Stomach smooth muscle (tissue), 2 donors: ENCODE data around the gene RAF1.

Source experiments
- H3K27ac ChIP-seq: one replicate; pipeline ENCODE4 v1.7.0; 2013; ENCODE audit warnings: mild to moderate bottlenecking, low read length, inconsistent platforms
- H3K27me3 ChIP-seq, 2 donors: one replicate each; pipeline ENCODE4 v1.7.0; 2013; ENCODE audit warnings: low read length in 2 of 2; ENCODE audit not compliant: insufficient read depth in 2 of 2, control insufficient read depth in 1 of 2
- H3K36me3 ChIP-seq, 2 donors: one replicate each; pipeline ENCODE4 v1.7.0; 2013; ENCODE audit warnings: low read length in 2 of 2; ENCODE audit not compliant: control insufficient read depth in 2 of 2, insufficient read depth in 2 of 2
- H3K4me1 ChIP-seq: one replicate; pipeline ENCODE4 v1.7.0; 2013; ENCODE audit warnings: low read length; ENCODE audit not compliant: control insufficient read depth, insufficient read depth
- H3K4me3 ChIP-seq, 2 donors: one replicate each; pipeline ENCODE4 v1.7.0; 2013; ENCODE audit warnings: low read length in 2 of 2
- H3K9ac ChIP-seq, 2 donors: one replicate each; pipeline ENCODE4 v1.7.0; 2013; ENCODE audit warnings: low read length in 2 of 2, mild to moderate bottlenecking in 1 of 2
- H3K9me3 ChIP-seq, 2 donors: one replicate each; pipeline ENCODE4 v1.7.0; 2013; ENCODE audit warnings: low read length in 2 of 2; ENCODE audit not compliant: control insufficient read depth in 2 of 2
- donor health status: healthy.
- donor health status: Pancreatic carcinoma.

The RAF1 gene

DNA sequence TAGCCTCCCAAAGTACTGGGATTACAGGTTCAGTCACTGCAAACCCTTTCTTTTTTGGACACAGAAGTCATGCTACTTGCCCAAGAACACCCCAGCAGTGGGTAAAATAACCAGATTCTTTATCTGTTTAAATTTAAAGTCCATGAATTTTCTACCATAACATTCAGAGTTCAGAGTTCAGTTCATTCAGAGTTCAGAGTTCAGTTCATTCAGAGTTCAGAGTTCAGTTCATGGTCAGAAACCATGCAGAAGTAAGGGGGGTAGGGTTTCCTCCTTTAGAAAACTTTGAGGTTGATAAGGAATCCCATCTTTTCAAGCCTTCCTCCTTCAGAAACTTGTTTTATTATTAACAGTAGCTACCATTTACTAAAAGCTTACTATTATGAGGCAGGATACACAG lies 43.2 kb downstream of the RAF1 start:
- Histone ChIP-seq H3K36me3 (peaks cover 4 to 6% of the 10 kb centered on the region in 2 donors), H3K4me1 (peaks cover 3% of the 10 kb centered on the region), H3K4me3 (no peak overlapping the region), H3K27ac (no peak overlapping the region), H3K27me3 (no peaks in the 10 kb centered on the region), H3K9me3 (no peaks in the 10 kb centered on the region), H3K9ac (no peak overlapping the region)

DNA sequence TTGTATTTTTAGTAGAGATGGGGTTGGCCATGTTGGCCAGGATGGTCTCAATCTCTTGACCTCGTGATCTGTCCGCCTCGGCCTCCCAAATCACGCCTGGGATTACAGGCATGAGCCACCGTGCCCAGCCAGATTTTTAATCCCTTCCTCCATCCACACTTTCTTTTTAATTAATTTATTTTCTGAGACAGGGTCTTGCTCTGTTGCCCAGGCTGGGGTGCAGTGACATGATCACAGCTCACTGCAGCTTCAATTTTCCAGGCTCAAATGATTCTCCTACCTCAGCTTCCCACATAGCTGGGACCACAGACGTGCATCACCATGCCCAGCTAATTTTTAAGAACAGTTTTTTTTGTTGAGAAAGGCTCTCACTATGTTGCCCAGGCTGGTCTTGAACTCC lies 43.6 kb downstream of the RAF1 start:
- Histone ChIP-seq H3K9ac (no peak overlapping the region), H3K4me3 (no peak overlapping the region), H3K4me1 (peaks cover 3% of the 10 kb centered on the region), H3K9me3 (no peaks in the 10 kb centered on the region), H3K27me3 (no peaks in the 10 kb centered on the region), H3K27ac (no peak overlapping the region), H3K36me3 (peaks cover 6 to 9% of the 10 kb centered on the region in 2 donors)

DNA sequence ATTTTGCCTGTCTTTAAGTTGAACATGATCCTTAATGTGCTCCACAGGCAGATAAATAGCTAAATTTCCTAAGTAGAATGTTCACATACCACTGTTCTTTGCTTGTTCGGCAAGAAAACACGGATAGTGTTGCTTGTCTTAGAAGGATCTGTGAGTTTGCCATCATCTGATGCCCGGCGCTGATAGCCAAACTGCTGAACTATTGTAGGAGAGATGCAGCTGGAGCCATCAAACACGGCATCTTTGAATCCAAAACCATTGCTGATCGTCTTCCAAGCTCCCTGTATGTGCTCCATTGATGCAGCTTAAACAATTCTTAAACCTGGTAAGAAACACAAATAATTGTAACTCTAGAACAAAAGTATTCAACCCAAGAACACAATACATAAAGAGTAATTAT lies 45.5 kb downstream of the RAF1 start:
- no peak overlapping the region for H3K27ac ChIP-seq
- H3K4me1 ChIP-seq, result peaks cover 3% of the 10 kb centered on the region
- H3K9me3 ChIP-seq, result no peaks in the 10 kb centered on the region
- H3K9ac ChIP-seq, result no peak overlapping the region
- peaks cover 14 to 17% of the 10 kb centered on the region in 2 donors for H3K36me3 ChIP-seq
- H3K4me3 ChIP-seq, result no peak overlapping the region
- no peaks in the 10 kb centered on the region for H3K27me3 ChIP-seq

DNA sequence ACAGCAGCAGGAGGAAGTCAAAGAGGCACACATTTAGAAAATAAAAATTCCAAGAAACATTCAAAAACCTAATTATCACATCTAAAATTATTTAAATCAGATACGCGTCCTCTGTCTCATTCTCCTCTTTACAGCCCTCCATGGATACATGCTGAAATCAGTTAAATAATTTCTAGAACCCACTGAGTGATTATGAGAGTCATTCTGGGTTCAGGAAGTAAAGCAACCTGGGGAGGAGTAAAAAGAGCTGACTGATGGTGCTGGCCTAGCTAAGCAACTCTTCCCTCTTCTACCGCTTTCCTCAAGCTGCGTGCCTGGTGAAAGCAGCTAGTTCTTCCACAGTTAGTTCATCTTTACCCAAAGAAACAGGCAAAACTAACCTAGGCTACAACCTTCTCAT lies 48.7 kb downstream of the RAF1 start:
- Histone ChIP-seq H3K9me3 (no peaks in the 10 kb centered on the region), H3K4me3 (no peak overlapping the region), H3K36me3 (peaks cover 16 to 25% of the 10 kb centered on the region in 2 donors), H3K27ac (no peak overlapping the region), H3K9ac (no peak overlapping the region), H3K4me1 (no peaks in the 10 kb centered on the region), H3K27me3 (no peaks in the 10 kb centered on the region)

DNA sequence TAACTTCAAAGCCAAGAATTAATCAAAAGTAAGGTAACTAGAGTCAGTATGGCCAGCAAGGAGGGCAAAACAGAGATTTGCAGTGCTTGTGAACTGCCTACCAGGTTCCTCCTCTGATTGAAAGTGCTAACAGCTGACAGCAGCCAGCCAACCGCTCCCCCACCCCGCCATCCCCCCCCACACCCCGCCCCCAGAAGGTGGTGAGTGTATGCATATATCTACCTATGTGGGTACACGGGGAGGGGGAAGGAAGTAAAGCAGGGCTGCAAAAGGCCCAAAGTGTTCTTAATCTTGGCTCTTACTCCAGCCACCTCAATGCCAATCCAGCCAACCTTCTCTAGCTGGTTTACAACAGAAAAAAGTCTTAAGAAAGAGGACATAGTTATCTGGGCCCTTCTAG lies 50.7 kb downstream of the RAF1 start:
- Histone ChIP-seq H3K27ac (no peak overlapping the region), H3K4me1 (no peaks in the 10 kb centered on the region), H3K9me3 (no peaks in the 10 kb centered on the region), H3K27me3 (no peaks in the 10 kb centered on the region), H3K9ac (no peak overlapping the region), H3K4me3 (no peak overlapping the region), H3K36me3 (peaks cover 19 to 35% of the 10 kb centered on the region in 2 donors)

DNA sequence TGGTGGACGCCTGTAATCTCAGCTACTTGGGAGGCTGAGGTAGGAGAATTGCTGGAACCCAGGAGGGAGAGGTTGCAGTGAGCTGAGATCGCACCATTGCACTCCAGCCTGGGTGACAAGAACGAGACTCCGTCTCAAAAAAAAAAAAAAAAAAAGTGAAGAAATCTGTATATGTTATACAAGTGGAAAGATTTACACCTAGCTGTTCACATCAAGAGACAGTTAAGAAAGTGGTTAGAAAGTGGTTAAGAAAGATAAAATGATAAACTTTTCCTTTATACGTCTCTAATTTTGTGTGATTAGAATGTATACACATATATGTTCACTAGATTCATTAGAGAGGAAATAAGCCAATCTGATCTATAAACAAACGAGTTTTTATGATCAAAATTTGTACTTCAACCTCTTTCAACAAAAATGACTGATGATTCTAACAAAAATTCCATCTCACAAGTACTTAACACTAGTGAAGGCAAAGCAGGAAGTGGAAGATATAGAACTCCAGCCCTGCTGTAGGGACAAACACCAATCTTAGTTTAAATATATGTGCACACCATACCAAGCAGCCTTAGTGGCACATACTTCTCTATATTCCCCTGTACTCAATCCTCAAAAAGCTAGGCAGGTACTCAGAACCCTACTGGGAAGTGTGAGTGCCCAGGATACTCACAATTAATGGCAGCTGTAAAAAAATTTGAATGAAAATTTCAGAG lies 51.2 kb downstream of the RAF1 start:
- Histone ChIP-seq H3K4me1 (no peaks in the 10 kb centered on the region), H3K4me3 (no peak overlapping the region), H3K27me3 (no peaks in the 10 kb centered on the region), H3K9me3 (no peaks in the 10 kb centered on the region), H3K27ac (no peak overlapping the region), H3K9ac (no peak overlapping the region), H3K36me3 (peaks cover 18 to 35% of the 10 kb centered on the region in 2 donors)

DNA sequence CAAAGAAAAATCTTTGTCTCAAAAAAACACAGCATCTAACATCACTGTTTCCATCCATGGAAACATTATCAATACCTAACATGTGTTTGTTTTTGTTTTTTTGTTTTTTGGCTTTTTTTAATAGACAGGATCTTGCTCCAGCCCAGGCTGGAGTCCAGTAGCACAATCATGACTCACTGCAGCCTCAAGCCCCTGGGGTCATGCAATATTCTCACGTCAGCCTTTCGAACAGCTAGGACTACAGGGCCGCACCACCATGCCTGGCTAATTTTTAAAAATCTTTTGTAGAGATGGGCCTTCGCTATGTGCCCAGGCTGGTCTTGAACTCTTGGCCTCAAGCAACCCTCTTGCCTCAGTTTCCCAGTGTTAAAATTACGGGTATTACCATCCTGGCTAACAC lies 52.8 kb downstream of the RAF1 start:
- Histone ChIP-seq H3K9ac (no peak overlapping the region), H3K27ac (no peak overlapping the region), H3K36me3 (peaks cover 26 to 32% of the 10 kb centered on the region in 2 donors), H3K9me3 (no peaks in the 10 kb centered on the region), H3K27me3 (no peaks in the 10 kb centered on the region), H3K4me1 (no peaks in the 10 kb centered on the region), H3K4me3 (no peak overlapping the region)

DNA sequence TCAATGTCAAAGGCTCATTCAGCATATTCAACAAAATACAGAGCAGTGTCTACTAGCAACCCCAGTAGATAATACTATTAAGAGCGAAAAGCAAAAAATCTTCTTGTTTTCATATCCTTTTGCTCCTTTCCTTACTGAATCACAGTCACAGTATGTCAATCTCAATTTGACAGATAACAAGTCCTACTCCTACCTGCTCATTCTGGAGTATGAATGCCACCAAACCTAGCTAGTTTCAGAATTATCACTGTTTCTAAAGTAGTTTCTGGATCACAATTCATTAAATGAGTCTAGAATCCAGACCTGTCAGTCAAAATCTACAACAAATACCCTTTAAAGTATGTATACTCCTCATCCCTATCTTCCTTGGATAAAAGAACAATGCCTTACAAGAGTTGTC lies 55.5 kb downstream of the RAF1 start:
- no peaks in the 10 kb centered on the region for H3K9me3 ChIP-seq
- H3K27me3 ChIP-seq, result no peaks in the 10 kb centered on the region
- H3K36me3 ChIP-seq, result peaks cover 24 to 37% of the 10 kb centered on the region in 2 donors
- H3K27ac ChIP-seq, result no peak overlapping the region
- no peak overlapping the region for H3K9ac ChIP-seq
- no peaks in the 10 kb centered on the region for H3K4me1 ChIP-seq
- H3K4me3 ChIP-seq, result no peak overlapping the region

DNA sequence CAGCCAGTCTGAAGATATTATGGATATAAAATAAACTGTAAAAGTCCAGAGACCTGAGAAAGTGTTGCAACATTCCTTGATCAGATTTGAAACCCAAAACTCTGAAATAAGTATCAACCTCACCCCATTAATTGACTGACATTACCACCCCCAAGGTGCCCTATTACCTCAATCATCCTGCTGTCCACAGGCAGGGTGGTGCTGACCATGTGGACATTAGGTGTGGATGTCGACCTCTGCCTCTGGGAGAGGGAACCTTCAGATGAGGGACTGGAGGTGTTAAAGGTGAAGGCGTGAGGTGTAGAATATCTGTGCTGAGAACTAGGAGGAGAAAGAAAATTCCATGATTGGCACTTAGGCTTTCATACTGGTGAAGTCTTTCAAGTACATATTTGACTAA lies 59.9 kb downstream of the RAF1 start:
- Histone ChIP-seq H3K9ac (no peak overlapping the region), H3K27me3 (no peaks in the 10 kb centered on the region), H3K4me3 (no peak overlapping the region), H3K27ac (no peak overlapping the region), H3K36me3 (peaks cover 43 to 47% of the 10 kb centered on the region in 2 donors), H3K9me3 (no peaks in the 10 kb centered on the region), H3K4me1 (no peaks in the 10 kb centered on the region)

DNA sequence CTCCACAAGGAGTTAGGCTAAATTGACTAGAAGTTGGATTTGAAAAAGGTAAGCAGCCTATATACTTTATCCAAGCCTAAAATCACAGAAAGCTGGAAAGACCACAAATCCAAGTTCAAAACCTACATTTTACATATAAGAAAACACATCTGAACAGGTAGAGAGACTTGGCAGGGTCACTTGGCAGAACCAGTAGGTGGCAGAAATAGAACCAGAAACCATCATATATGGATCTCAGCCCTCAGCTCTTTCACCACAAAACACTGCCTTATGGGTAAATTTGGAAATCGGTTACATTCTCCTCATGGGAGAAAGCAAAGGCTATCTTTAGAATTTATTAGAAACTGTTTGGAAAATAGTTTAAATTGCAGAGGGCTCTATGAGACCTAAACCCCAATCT lies 62.8 kb downstream of the RAF1 start:
- H3K9me3 ChIP-seq, result no peaks in the 10 kb centered on the region
- H3K36me3 ChIP-seq, result peaks cover 41 to 49% of the 10 kb centered on the region in 2 donors
- H3K4me3 ChIP-seq, result no peak overlapping the region
- no peaks in the 10 kb centered on the region for H3K27me3 ChIP-seq
- no peak overlapping the region for H3K27ac ChIP-seq
- H3K9ac ChIP-seq, result no peak overlapping the region
- no peaks in the 10 kb centered on the region for H3K4me1 ChIP-seq

DNA sequence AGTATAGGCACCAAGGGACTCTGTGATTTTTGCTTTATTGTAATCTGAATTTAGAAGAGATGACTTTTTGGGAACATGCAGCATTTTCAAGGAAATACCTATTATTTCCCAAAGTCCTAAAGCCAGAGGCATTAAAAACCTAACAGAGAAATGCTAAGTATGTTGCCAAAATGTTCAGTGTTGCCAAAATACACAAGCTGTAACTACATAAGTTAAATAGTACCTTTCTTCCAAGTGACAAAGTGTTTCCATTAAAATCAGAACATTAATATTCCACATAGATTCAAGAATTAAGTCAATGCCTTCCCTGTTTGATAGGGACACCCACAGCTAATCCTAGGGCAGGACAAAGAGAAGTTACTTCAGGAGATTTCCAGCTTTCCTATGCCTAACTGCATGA lies 65.0 kb downstream of the RAF1 start:
- no peak overlapping the region for H3K4me3 ChIP-seq
- H3K27me3 ChIP-seq, result no peaks in the 10 kb centered on the region
- H3K9ac ChIP-seq, result no peak overlapping the region
- peaks cover 51 to 53% of the 10 kb centered on the region in 2 donors for H3K36me3 ChIP-seq
- H3K9me3 ChIP-seq, result no peaks in the 10 kb centered on the region
- H3K27ac ChIP-seq, result no peak overlapping the region
- no peaks in the 10 kb centered on the region for H3K4me1 ChIP-seq
